HCT116 (cell line): ENCODE data around the gene TNFSF8. TPM values are rescaled to one million over a fixed set of nuclear protein-coding genes. Genes with fewer than 3 reads are reported as not detected.
A peak's percentile ranks its signal among the peaks of the same experiment; 100 is the strongest.

Source experiments
- ATAC-seq: fragments of 200-7000 bp; cut with Tn5 transposase; 2 replicates; pipeline ENCODE4 v1.9.1; 2020; ENCODE audit warnings: mild to moderate bottlenecking, moderate library complexity
- BruUV-seq: library from RNA; stranded (reverse); fragments of 400-500 nt; replicated peaks from 2 replicates; lab custom pipeline; 2021; lab: Mats Ljungman, UMichigan
- CTCF ChIA-PET: fragments of 300-600 bp; sonication (Branson Sonifier 250); formaldehyde crosslinking; loops from one replicate; lab custom pipeline; 2021; ENCODE audit warnings: antibody characterized with exemption; lab: Charles Lee
- POLR2A ChIA-PET: fragments of 300-600, 350-600 bp; sonication (Branson Sonifier 250); formaldehyde crosslinking; loops from one replicate; lab custom pipeline; 2021; ENCODE audit warnings: antibody characterized with exemption; lab: Charles Lee
- RAD21 ChIA-PET, 2 experiments: fragments of 300-600 bp; sonication (Branson Sonifier 250); formaldehyde crosslinking; loops; one replicate each; lab custom pipeline; 2023; ENCODE audit warnings: low total read pairs in 2 of 2; ENCODE audit not compliant: uncharacterized antibody in 2 of 2, unreplicated experiment in 2 of 2, low non-redundant PET in 1 of 2; lab: Charles Lee
- DNase-seq: peaks from one replicate; pipeline ENCODE4 v3.0.0-alpha.2; 2010; ENCODE audit warnings: low read depth, low spot score
- H2AFZ ChIP-seq: fragments of 200-600 bp; shearing (Covaris generic), sonication (generic); 2 replicates; pipeline ENCODE4 v1.6.1; 2017; ENCODE audit warnings: low read depth, mixed run types, mixed read lengths, antibody characterized with exemption, low read length; ENCODE audit not compliant: poor library complexity, severe bottlenecking
- H3K27ac ChIP-seq: 2 replicates; pipeline ENCODE4 v1.5.1; 2012; ENCODE audit warnings: low read depth, low read length
- H3K27me3 ChIP-seq: fragments of 200-600 bp; sonication (generic); 2 replicates; pipeline ENCODE4 v1.6.1; 2016; ENCODE audit warnings: mixed run types, low read length, mixed read lengths; ENCODE audit not compliant: insufficient read depth
- H3K36me3 ChIP-seq, 2 experiments: fragments of 200-500 bp in 1 of 2; fragments of 200-600 bp in 1 of 2; sonication (Bioruptor generic) in 1 of 2; sonication (generic) in 1 of 2; 2 replicates each; pipeline versions ENCODE4 v1.5.1 to v1.6.1; 2014 to 2016; ENCODE audit warnings: low read length in 2 of 2, inconsistent platforms in 1 of 2, mixed read lengths in 1 of 2, mixed run types in 1 of 2; ENCODE audit not compliant: insufficient read depth in 2 of 2, control insufficient read depth in 1 of 2
- H3K4me1 ChIP-seq, 2 experiments: fragments of 200-600 bp in 1 of 2; sonication (generic) in 1 of 2; 2 replicates each; pipeline versions ENCODE4 v1.5.1 to v1.6.1; 2012 to 2017; ENCODE audit warnings: low read length in 2 of 2, inconsistent platforms in 1 of 2, mild to moderate bottlenecking in 1 of 2, mixed read lengths in 1 of 2, mixed run types in 1 of 2, moderate library complexity in 1 of 2; ENCODE audit not compliant: insufficient read depth in 2 of 2, control insufficient read depth in 1 of 2
- H3K4me2 ChIP-seq: fragments of 200-600 bp; sonication (generic); 2 replicates; pipeline ENCODE4 v1.6.1; 2017; ENCODE audit warnings: mixed run types, low read length, mixed read lengths
- H3K4me3 ChIP-seq, 2 experiments: fragments of 200-600 bp in 1 of 2; sonication (generic) in 1 of 2; replicated peaks in 1 of 2; 2 replicates each; pipeline ENCODE4 v1.5.1; 2011 to 2016; ENCODE audit warnings: low read length in 2 of 2, control low read depth in 1 of 2, low read depth in 1 of 2, mild to moderate bottlenecking in 1 of 2, mixed read lengths in 1 of 2, mixed run types in 1 of 2
- H3K79me2 ChIP-seq: fragments of 200-600 bp; sonication (generic); 2 replicates; pipeline ENCODE4 v1.6.1; 2017; ENCODE audit warnings: mild to moderate bottlenecking, mixed run types, low read length, moderate library complexity, mixed read lengths; ENCODE audit not compliant: insufficient read depth
- H3K9ac ChIP-seq: fragments of 200-600 bp; sonication (generic); 2 replicates; pipeline ENCODE4 v1.6.1; 2016; ENCODE audit warnings: low read length, mixed read lengths
- H3K9me2 ChIP-seq: fragments of 200-600 bp; sonication (generic), shearing (Covaris generic); 2 replicates; pipeline ENCODE4 v1.6.1; 2017; ENCODE audit warnings: mixed run types, mild to moderate bottlenecking, moderate library complexity; ENCODE audit not compliant: insufficient read depth
- H3K9me3 ChIP-seq, 2 experiments: fragments of 200-500 bp in 1 of 2; fragments of 200-600 bp in 1 of 2; sonication (Bioruptor generic) in 1 of 2; sonication (generic) in 1 of 2; 2 replicates each; pipeline ENCODE4 v1.6.1; 2014 to 2017; ENCODE audit warnings: low read length in 2 of 2, mixed read lengths in 2 of 2, inconsistent platforms in 1 of 2, low read depth in 1 of 2, mild to moderate bottlenecking in 1 of 2, mixed run types in 1 of 2, moderate library complexity in 1 of 2; ENCODE audit not compliant: control insufficient read depth in 1 of 2, insufficient read depth in 1 of 2
- H4K20me1 ChIP-seq: fragments of 200-600 bp; sonication (generic), shearing (Covaris generic); 2 replicates; pipeline ENCODE4 v1.6.1; 2017; ENCODE audit warnings: mixed run types, mild to moderate bottlenecking, moderate library complexity; ENCODE audit not compliant: insufficient read depth
- ATF3 ChIP-seq: IDR thresholded peaks from 2 replicates; pipeline ENCODE4 v1.6.1; 2012
- CBX3 ChIP-seq: IDR thresholded peaks from 2 replicates; pipeline ENCODE4 v1.6.1; 2012; ENCODE audit warnings: low read depth
- CTCF ChIP-seq, 3 experiments: fragments of 200-600 bp in 1 of 3; sonication (generic) in 1 of 3; IDR thresholded peaks in 2 of 3; conservative IDR thresholded peaks in 1 of 3; 2 replicates each; pipeline ENCODE4 v1.5.1; 2012 to 2017; ENCODE audit warnings: low read depth in 2 of 3, low read length in 2 of 3, antibody characterized with exemption in 1 of 3, borderline replicate concordance in 1 of 3, control low read depth in 1 of 3, mild to moderate bottlenecking in 1 of 3, mixed read lengths in 1 of 3, mixed run types in 1 of 3, moderate library complexity in 1 of 3; ENCODE audit not compliant: insufficient read depth in 1 of 3
- EGR1 ChIP-seq: IDR thresholded peaks from 2 replicates; pipeline ENCODE4 v1.6.1; 2012; ENCODE audit warnings: low read depth
- ELF1 ChIP-seq: IDR thresholded peaks from 2 replicates; pipeline ENCODE4 v1.6.1; 2012; ENCODE audit warnings: low read depth, borderline replicate concordance
- EZH2 ChIP-seq: fragments of 200-600 bp; sonication (generic); IDR thresholded peaks from 2 replicates; pipeline ENCODE4 v1.6.1; 2017; ENCODE audit warnings: antibody characterized with exemption, mixed run types
- FOSL1 ChIP-seq: IDR thresholded peaks from 2 replicates; pipeline ENCODE4 v1.6.1; 2012; ENCODE audit warnings: low read depth
- JUND ChIP-seq: IDR thresholded peaks from 2 replicates; pipeline ENCODE4 v1.6.1; 2012
- POLR2A ChIP-seq: IDR thresholded peaks from 2 replicates; pipeline ENCODE4 v1.7.0; 2011; ENCODE audit warnings: borderline replicate concordance; ENCODE audit not compliant: insufficient read depth, insufficient read length; ENCODE audit errors: extremely low read depth
- REST ChIP-seq: IDR thresholded peaks from 2 replicates; pipeline ENCODE4 v1.6.1; 2012; ENCODE audit warnings: low read depth
- SIN3A ChIP-seq: IDR thresholded peaks from 2 replicates; pipeline ENCODE4 v1.6.1; 2012; ENCODE audit warnings: low read depth
- SP1 ChIP-seq: IDR thresholded peaks from 2 replicates; pipeline ENCODE4 v1.6.1; 2012; ENCODE audit warnings: low read depth
- SRF ChIP-seq: IDR thresholded peaks from 2 replicates; pipeline ENCODE4 v1.6.1; 2012; ENCODE audit warnings: low read depth
- TCF7L2 ChIP-seq: IDR thresholded peaks from 2 replicates; pipeline ENCODE4 v1.7.0; 2011; ENCODE audit warnings: borderline replicate concordance, inconsistent platforms; ENCODE audit not compliant: insufficient read depth, insufficient read length; ENCODE audit errors: extremely low read depth
- ZFX ChIP-seq: fragments of 450-650 bp; IDR thresholded peaks from 2 replicates; pipeline ENCODE4 v1.6.1; 2017
- ZNF274 ChIP-seq: fragments of 200-500 bp; sonication (Bioruptor generic); IDR thresholded peaks from 2 replicates; pipeline ENCODE4 v1.6.1; 2014; ENCODE audit warnings: mild to moderate bottlenecking, low read depth, low read length, inconsistent platforms
- intact Hi-C: fragments of 100-400 bp; cut with micrococcal nuclease; formaldehyde crosslinking; loops from 2 replicates; pipeline ENCODE4 v1.10.0; 2022
- total RNA-seq: library from RNA; stranded (reverse); gene quantifications from one replicate; pipeline ENCODE4 v1.2.1, GENCODE V29; 2021; ENCODE audit not compliant: unreplicated experiment

TNFSF8 gene
- total RNA-seq, 1 experiment from 2014 or later: not detected

GRCh38 chr9:114908104-114908622 is 22.2 kb downstream of the TNFSF8 start:
- TF ChIP-seq SRF (no peak), ELF1 (no peak), FOSL1 (no peak), ZFX (no peak), CBX3 (no peak), SP1 (peak; percentile 20; the same call in 1 of the 2 replicates), SIN3A (no peak), ATF3 (no peak), EZH2 (no peak), EGR1 (no peak), REST (no peak), ZNF274 (no peak), POLR2A (no peak), TCF7L2 (no peak), JUND (peak; percentile 35), CTCF (IDR thresholded peaks at IDR 0.05 in 2 of 3, conservative IDR thresholded peaks at IDR 0.05 in 1 of 3; ENCODE audit: borderline replicate concordance in 1 of 3, insufficient read depth in 1 of 3, low read depth in 2 of 3, low read length in 2 of 3) (no peak)
- peaks cover 13 to 20% of the 10 kb centered on the region in 2 experiments for H3K4me1 ChIP-seq
- H3K27ac ChIP-seq: 0 out of 2 replicates have a peak overlapping the region, but pooled peaks have one; percentile 23
- intact Hi-C loops: no loop called here
- DNase-seq (peak; percentile 38), ATAC-seq (peak; percentile 59)
- H3K9me2 ChIP-seq: no peaks in the 10 kb centered on the region
- no TSS peak for BruUV-seq
- no peak overlapping the region for H3K4me2 ChIP-seq
- ChIA-PET POLR2A (no interaction called here), CTCF (interaction anchor here (0.6 to 10.7 kb wide), 6 partner anchors 106 to 502 kb away, joined by 3 to 132 read pairs (median 7); partner anchors contain the start of gene TEX48), RAD21 (interaction anchor here in 1 of 2 experiments (0.7 kb wide), 1 partner anchor 259 kb away, joined by 3 read pairs; no protein-coding TSS in a partner anchor)
- H4K20me1 ChIP-seq: no peaks in the 10 kb centered on the region
- H2AFZ ChIP-seq: no peak overlapping the region
- H3K9ac ChIP-seq: no peak overlapping the region
- no peaks in the 10 kb centered on the region for H3K36me3 ChIP-seq
- no peak overlapping the region for H3K4me3 ChIP-seq
- H3K79me2 ChIP-seq: no peaks in the 10 kb centered on the region
- no peaks in the 10 kb centered on the region for H3K9me3 ChIP-seq
- H3K27me3 ChIP-seq: peaks cover 19% of the 10 kb centered on the region; the same call in 1 of the 2 replicates
